WTC11 (cell line): ENCODE results near the gene ORM1. TPM values are rescaled to one million over a fixed set of nuclear protein-coding genes. Genes with fewer than 3 reads are reported as not detected.

Source experiments
- ATAC-seq: fragments of 200-7000 bp; cut with Tn5 transposase; 2 replicates; pipeline ENCODE4 v1.10.0; 2021; ENCODE audit warnings: mild to moderate bottlenecking, moderate library complexity
- CTCF ChIA-PET: fragments of 300-600 bp; sonication (Branson Sonifier 250); formaldehyde crosslinking; loops from one replicate; lab custom pipeline; 2021; ENCODE audit warnings: antibody characterized with exemption; lab: Charles Lee
- POLR2A ChIA-PET: fragments of 350-600 bp; sonication (Branson Sonifier 250); formaldehyde crosslinking; loops from one replicate; lab custom pipeline; 2021; ENCODE audit warnings: antibody characterized with exemption; lab: Charles Lee
- DNase-seq: peaks from one replicate; pipeline ENCODE4 v3.0.0; 2021; ENCODE audit warnings: low spot score
- H3K27ac Mint-ChIP-seq: 2 replicates; pipeline ENCODE4 v1.8.0; 2021; ENCODE audit warnings: mixed read lengths
- H3K27me3 Mint-ChIP-seq: 2 replicates; pipeline ENCODE4 v1.8.0; 2021; ENCODE audit warnings: low read depth, mild to moderate bottlenecking, moderate library complexity, mixed read lengths
- H3K36me3 Mint-ChIP-seq: 2 replicates; pipeline ENCODE4 v1.8.0; 2021; ENCODE audit warnings: mixed read lengths
- H3K4me1 Mint-ChIP-seq: 2 replicates; pipeline ENCODE4 v1.8.0; 2022; ENCODE audit warnings: mixed read lengths
- H3K4me3 Mint-ChIP-seq: 2 replicates; pipeline ENCODE4 v1.8.0; 2021; ENCODE audit warnings: mild to moderate bottlenecking, moderate library complexity, mixed read lengths
- H3K9me3 Mint-ChIP-seq: 2 replicates; pipeline ENCODE4 v1.8.0; 2021; ENCODE audit warnings: mixed read lengths
- CREB1 ChIP-seq: sonication (generic); formaldehyde crosslinking; IDR thresholded peaks from 2 replicates; pipeline ENCODE4 v1.8.0; 2023; ENCODE audit warnings: mild to moderate bottlenecking, missing genetic modification reagents
- CTCF ChIP-seq: fragments of 200-600 bp; IDR thresholded peaks from 2 replicates; pipeline ENCODE4 v1.8.0; 2022; ENCODE audit warnings: antibody characterized with exemption
- ESRRA ChIP-seq: sonication (generic); formaldehyde crosslinking; IDR thresholded peaks from 2 replicates; pipeline ENCODE4 v1.8.1; 2022; ENCODE audit warnings: mild to moderate bottlenecking, missing genetic modification reagents, borderline replicate concordance
- FOXJ3 ChIP-seq: sonication (generic); formaldehyde crosslinking; IDR thresholded peaks from 2 replicates; pipeline ENCODE4 v1.9.0; 2021; ENCODE audit warnings: missing genetic modification reagents, mild to moderate bottlenecking, borderline replicate concordance
- GTF2I ChIP-seq: fragments of 250-450 bp; sonication (Bioruptor Pico); conservative IDR thresholded peaks from 2 replicates; pipeline ENCODE4 v1.4.0; 2021; ENCODE audit warnings: mild to moderate bottlenecking
- NFE2L1 ChIP-seq: sonication (generic); formaldehyde crosslinking; IDR thresholded peaks from 2 replicates; pipeline ENCODE4 v1.8.1; 2023; ENCODE audit warnings: missing genetic modification reagents
- NR2C2 ChIP-seq: sonication (generic); formaldehyde crosslinking; IDR thresholded peaks from 2 replicates; pipeline ENCODE4 v1.8.0; 2022; ENCODE audit warnings: mild to moderate bottlenecking, missing genetic modification reagents
- RORB ChIP-seq: fragments of 250-450 bp; sonication (Bioruptor Pico); IDR thresholded peaks from 2 replicates; pipeline ENCODE4 v1.9.0; 2021; ENCODE audit warnings: mild to moderate bottlenecking
- SMAD4 ChIP-seq: sonication (generic); formaldehyde crosslinking; IDR thresholded peaks from 2 replicates; pipeline ENCODE4 v1.8.0; 2022; ENCODE audit warnings: mild to moderate bottlenecking, missing genetic modification reagents
- SP1 ChIP-seq: sonication (generic); formaldehyde crosslinking; conservative IDR thresholded peaks from 2 replicates; pipeline ENCODE4 v1.8.1; 2022; ENCODE audit warnings: missing genetic modification reagents
- TP53 ChIP-seq: sonication (generic); formaldehyde crosslinking; IDR thresholded peaks from 2 replicates; pipeline ENCODE4 v1.8.1; 2023; ENCODE audit warnings: mild to moderate bottlenecking, missing genetic modification reagents
- USF1 ChIP-seq: sonication (generic); formaldehyde crosslinking; IDR thresholded peaks from 2 replicates; pipeline ENCODE4 v1.8.0; 2022; ENCODE audit warnings: mild to moderate bottlenecking, missing genetic modification reagents
- USF2 ChIP-seq: sonication (generic); formaldehyde crosslinking; IDR thresholded peaks from 2 replicates; pipeline ENCODE4 v1.8.1; 2023; ENCODE audit warnings: mild to moderate bottlenecking, missing genetic modification reagents, moderate library complexity
- ZBTB43 ChIP-seq: sonication (generic); formaldehyde crosslinking; IDR thresholded peaks from 2 replicates; pipeline ENCODE4 v1.8.1; 2023; ENCODE audit warnings: mild to moderate bottlenecking, missing genetic modification reagents
- ZNF121 ChIP-seq: sonication (generic); formaldehyde crosslinking; IDR thresholded peaks from 2 replicates; pipeline ENCODE4 v1.8.0; 2023; ENCODE audit warnings: missing genetic modification reagents
- ZNF281 ChIP-seq: sonication (generic); formaldehyde crosslinking; IDR thresholded peaks from 2 replicates; pipeline ENCODE4 v1.8.0; 2023; ENCODE audit warnings: mild to moderate bottlenecking, missing genetic modification reagents
- ZNF416 ChIP-seq: fragments of 250-450 bp; sonication (Bioruptor Pico); IDR thresholded peaks from 2 replicates; pipeline ENCODE4 v1.9.0; 2021; ENCODE audit warnings: mild to moderate bottlenecking, inconsistent platforms
- ZNF423 ChIP-seq: fragments of 250-450 bp; sonication (Bioruptor Pico); IDR thresholded peaks from 2 replicates; pipeline ENCODE4 v2.1.2; 2022; ENCODE audit warnings: mild to moderate bottlenecking, moderate library complexity
- total RNA-seq: library from RNA; stranded (reverse); gene quantifications from 3 replicates; pipeline ENCODE4 v1.2.3, GENCODE V29; 2021

The ORM1 gene
- total RNA-seq, 1 experiment from 2014 or later = 3.9 TPM

- DNase-seq (no peak), ATAC-seq (no peak)
- TF ChIP-seq FOXJ3 (CRISPR knock-in tag) = no peak
- no peak for TF ChIP-seq GTF2I (CRISPR knock-in tag)
- TF ChIP-seq USF1 (CRISPR knock-in tag) = no peak
- TF ChIP-seq TP53 = no peak
- no peak for TF ChIP-seq ZBTB43
- TF ChIP-seq NR2C2 (CRISPR knock-in tag) = no peak
- TF ChIP-seq ZNF416 (CRISPR knock-in tag) = no peak
- no peak for TF ChIP-seq ESRRA (CRISPR knock-in tag)
- TF ChIP-seq CREB1 (CRISPR knock-in tag) = no peak
- ChIA-PET CTCF (interaction anchor here (0.6 kb wide), 1 partner anchor 288 kb away, joined by 3 read pairs; no protein-coding TSS in a partner anchor), POLR2A (interaction anchor here (1.0 kb wide), 1 partner anchor 24 kb away, joined by 3 read pairs; no protein-coding TSS in a partner anchor)
- H3K4me1 Mint-ChIP-seq = peaks cover 63% of the 10 kb centered on the region
- no peak overlapping the region for H3K27ac Mint-ChIP-seq
- no peaks in the 10 kb centered on the region for H3K9me3 Mint-ChIP-seq
- no peak overlapping the region for H3K4me3 Mint-ChIP-seq
- H3K27me3 Mint-ChIP-seq = no peaks in the 10 kb centered on the region
- H3K36me3 Mint-ChIP-seq = peaks cover 14% of the 10 kb centered on the region
These were observed 50.1 kb downstream of the ORM1 start for GRCh38 chr9:114372921-114373448.

- Mint-ChIP-seq H3K9me3 (no peaks in the 10 kb centered on the region), H3K27me3 (no peaks in the 10 kb centered on the region; the same call in 1 of the 2 replicates), H3K36me3 (peaks cover 18% of the 10 kb centered on the region), H3K27ac (no peak overlapping the region), H3K4me1 (peaks cover 66% of the 10 kb centered on the region), H3K4me3 (no peak overlapping the region)
- DNase-seq (no peak), ATAC-seq (no peak)
- TF ChIP-seq USF2 (CRISPR knock-in tag) = no peak
- TF ChIP-seq SP1 (CRISPR knock-in tag) = no peak
- no peak for TF ChIP-seq NFE2L1 (CRISPR knock-in tag)
- POLR2A ChIA-PET = interaction anchor here (0.6 to 1.0 kb wide), 2 partner anchors 22 to 1888 kb away, joined by 3 read pairs; partner anchors contain the start of gene KIAA1958
- CTCF ChIA-PET = interaction anchor here (1.0 kb wide), 1 partner anchor 9 kb away, joined by 3 read pairs; no protein-coding TSS in a partner anchor
These were observed 51.2 kb downstream of the ORM1 start for GRCh38 chr9:114373960-114374730.

- H3K9me3 Mint-ChIP-seq = no peaks in the 10 kb centered on the region
- no peaks in the 10 kb centered on the region; the same call in 1 of the 2 replicates for H3K27me3 Mint-ChIP-seq
- H3K4me3 Mint-ChIP-seq = no peak overlapping the region
- POLR2A ChIA-PET = interaction anchor here (0.6 kb wide), 1 partner anchor 1889 kb away, joined by 3 read pairs; the partner anchor contains the start of gene KIAA1958
- no peak for ATAC-seq
- peak overlapping the region; percentile 10 for H3K27ac Mint-ChIP-seq
- TF ChIP-seq ZNF281 (CRISPR knock-in tag) = no peak
- no peak for TF ChIP-seq SMAD4 (CRISPR knock-in tag)
- no peak for TF ChIP-seq ZNF121 (CRISPR knock-in tag)
- no peak for TF ChIP-seq RORB (CRISPR knock-in tag)
- TF ChIP-seq ZNF423 (CRISPR knock-in tag) = no peak
- no peak for TF ChIP-seq ZBTB43
- no peak for TF ChIP-seq CTCF
- DNase-seq = no peak
- H3K4me1 Mint-ChIP-seq = peaks cover 61% of the 10 kb centered on the region
- CTCF ChIA-PET = interaction anchor here (1.0 kb wide), 1 partner anchor 8 kb away, joined by 3 read pairs; no protein-coding TSS in a partner anchor
- peaks cover 20% of the 10 kb centered on the region for H3K36me3 Mint-ChIP-seq
These were observed 52.0 kb downstream of the ORM1 start for GRCh38 chr9:114374936-114375335.
